GM12874 (cell line): ENCODE results near the gene ACVR1.

Experiments used
- TF ChIP-seq, protein P1 (sequence below): IDR thresholded peaks from 2 replicates; pipeline ENCODE4 v1.5.1; 2011; ENCODE audit warnings: low read depth, mild to moderate bottlenecking, control low read depth, low read length, moderate library complexity; ENCODE audit not compliant: insufficient read depth

Gene ACVR1

DNA sequence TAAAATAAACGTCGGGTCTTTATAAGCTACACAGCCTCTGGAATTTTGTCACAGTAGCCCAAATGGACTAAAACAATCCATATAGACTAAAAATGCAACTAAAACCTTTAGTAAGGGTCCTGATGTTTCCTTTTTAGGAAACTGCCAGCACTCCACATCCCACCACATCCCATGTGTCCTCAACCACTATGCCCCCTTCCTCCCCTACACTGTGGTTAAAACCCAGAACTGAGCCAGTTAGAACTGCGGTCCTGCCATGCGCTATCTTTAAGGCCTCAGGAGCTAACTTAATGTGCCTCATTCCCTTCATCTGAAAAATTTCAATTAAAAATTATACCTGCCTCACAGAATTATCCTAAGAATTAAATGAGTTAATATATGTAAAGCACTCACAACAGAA is 41.1 kb downstream of the ACVR1 start:
- TF ChIP-seq, protein P1, sequence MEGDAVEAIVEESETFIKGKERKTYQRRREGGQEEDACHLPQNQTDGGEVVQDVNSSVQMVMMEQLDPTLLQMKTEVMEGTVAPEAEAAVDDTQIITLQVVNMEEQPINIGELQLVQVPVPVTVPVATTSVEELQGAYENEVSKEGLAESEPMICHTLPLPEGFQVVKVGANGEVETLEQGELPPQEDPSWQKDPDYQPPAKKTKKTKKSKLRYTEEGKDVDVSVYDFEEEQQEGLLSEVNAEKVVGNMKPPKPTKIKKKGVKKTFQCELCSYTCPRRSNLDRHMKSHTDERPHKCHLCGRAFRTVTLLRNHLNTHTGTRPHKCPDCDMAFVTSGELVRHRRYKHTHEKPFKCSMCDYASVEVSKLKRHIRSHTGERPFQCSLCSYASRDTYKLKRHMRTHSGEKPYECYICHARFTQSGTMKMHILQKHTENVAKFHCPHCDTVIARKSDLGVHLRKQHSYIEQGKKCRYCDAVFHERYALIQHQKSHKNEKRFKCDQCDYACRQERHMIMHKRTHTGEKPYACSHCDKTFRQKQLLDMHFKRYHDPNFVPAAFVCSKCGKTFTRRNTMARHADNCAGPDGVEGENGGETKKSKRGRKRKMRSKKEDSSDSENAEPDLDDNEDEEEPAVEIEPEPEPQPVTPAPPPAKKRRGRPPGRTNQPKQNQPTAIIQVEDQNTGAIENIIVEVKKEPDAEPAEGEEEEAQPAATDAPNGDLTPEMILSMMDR, result no peak

- TF ChIP-seq, protein P1, result no peak
These were observed 42.4 kb downstream of the ACVR1 start for GRCh38 chr2:157833721-157834120.

DNA sequence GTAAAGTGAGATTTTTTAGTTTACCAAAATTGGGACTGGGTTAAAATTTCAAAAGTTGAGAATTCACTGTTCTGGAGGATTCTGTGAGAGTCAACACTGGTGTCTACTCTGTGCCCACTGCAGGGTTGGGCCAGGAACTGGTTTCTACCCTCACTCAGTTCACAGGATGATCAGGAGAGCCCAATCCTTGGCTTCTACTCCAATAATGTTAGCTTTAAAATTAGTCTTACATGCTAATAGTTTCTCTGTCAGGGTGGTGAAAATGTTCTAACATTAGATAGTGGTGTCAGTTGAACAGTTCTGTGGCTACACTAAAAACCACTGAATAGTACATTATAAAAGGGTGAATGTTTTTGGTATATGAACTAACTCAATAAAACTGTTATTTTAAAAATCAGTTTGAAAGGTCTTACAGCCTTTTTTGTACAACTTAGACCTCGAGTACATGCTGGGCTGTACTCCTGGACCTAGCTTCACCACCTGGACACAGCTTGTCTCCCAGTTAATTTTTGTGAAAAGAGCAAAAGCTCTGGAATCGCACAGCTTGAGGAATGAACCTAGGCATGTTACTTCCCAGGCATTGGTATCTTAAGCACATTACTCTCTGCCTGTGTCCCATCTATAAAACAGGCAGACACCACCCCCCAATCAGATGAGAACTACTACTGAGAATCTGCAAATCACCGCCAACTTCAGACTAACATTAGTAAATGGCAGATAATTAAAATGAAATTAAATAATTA is 44.4 kb downstream of the ACVR1 start:
- TF ChIP-seq, protein P1, result no peak

GRCh38 chr2:157830696-157831570 is 45.2 kb downstream of the ACVR1 start:
- TF ChIP-seq, protein P1, result no peak

DNA sequence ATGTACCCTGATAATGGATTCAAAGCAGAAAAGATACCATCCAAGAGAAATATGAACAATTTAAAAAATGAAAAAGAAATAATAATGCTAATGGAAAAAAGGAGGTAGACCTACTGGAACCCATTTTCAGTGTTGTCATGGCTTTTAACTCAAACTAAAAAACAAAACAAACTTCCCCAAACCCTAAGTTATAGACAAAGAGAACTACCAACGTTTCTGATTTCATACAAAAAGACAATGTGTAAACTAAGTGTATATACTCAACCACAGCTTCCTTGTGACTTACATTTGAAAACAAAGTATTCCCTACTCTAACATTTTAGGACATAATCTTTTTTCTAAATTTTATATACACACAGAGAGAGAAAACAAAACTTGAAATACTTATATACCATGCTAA is 45.9 kb downstream of the ACVR1 start:
- TF ChIP-seq, protein P1, result no peak

GRCh38 chr2:157827377-157827776 is 48.8 kb downstream of the ACVR1 start:
- TF ChIP-seq, protein P1, result no peak

- TF ChIP-seq, protein P1, result no peak
These were observed 50.2 kb downstream of the ACVR1 start for GRCh38 chr2:157825885-157826284.
